NCI-H345 treated with DMSO at 0.1 percent for 48 hours (cell line): Measurements from ENCODE around the gene CCNL2.

ENCODE experiments used
- DNase-seq: peaks from one replicate; lab custom pipeline; 2025; ENCODE audit not compliant: unreplicated experiment; lab: John Stamatoyannopoulos, UW

CCNL2 gene

GRCh38 chr1:1357871-1358432 is 41.2 kb downstream of the CCNL2 start:
- DNase-seq, result no peak

GRCh38 chr1:1356796-1357401 is 42.2 kb downstream of the CCNL2 start:
- no peak for DNase-seq

DNA sequence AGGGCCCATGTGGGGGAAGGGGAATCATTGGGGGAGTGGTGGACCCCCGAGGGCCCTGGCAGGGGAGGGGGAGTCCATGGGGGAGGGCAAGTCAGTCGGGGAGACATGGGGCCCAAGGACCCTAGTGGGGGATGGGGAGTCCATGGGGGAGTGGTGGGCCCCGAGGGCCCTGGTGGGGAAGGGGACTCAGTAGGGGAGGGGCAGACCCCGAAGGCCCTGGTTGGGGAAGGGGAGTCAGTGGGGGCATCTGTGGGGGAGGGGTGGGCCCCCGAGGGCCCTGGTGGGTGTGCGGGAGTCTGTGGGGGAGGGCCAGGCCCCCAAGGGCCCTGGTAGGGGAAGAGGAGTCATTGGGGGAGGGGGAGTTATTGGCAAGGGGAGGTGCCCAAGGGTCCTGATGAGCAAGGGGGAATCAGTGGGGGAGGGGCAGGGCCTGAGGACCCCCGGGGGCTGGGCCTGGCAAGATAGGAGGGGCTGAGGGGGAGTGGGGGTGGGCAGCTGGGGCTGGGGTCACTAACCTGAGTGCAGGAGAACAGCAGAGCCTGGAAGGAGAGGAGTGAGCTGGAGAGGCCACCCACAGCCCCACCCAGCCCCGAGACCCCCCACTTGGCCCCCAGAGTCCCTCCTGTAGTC is 42.9 kb downstream of the CCNL2 start:
- DNase-seq, result no peak

GRCh38 chr1:1355416-1355815 is 43.7 kb downstream of the CCNL2 start:
- DNase-seq, result no peak

GRCh38 chr1:1354271-1355247 is 44.6 kb downstream of the CCNL2 start:
- no peak for DNase-seq

DNA sequence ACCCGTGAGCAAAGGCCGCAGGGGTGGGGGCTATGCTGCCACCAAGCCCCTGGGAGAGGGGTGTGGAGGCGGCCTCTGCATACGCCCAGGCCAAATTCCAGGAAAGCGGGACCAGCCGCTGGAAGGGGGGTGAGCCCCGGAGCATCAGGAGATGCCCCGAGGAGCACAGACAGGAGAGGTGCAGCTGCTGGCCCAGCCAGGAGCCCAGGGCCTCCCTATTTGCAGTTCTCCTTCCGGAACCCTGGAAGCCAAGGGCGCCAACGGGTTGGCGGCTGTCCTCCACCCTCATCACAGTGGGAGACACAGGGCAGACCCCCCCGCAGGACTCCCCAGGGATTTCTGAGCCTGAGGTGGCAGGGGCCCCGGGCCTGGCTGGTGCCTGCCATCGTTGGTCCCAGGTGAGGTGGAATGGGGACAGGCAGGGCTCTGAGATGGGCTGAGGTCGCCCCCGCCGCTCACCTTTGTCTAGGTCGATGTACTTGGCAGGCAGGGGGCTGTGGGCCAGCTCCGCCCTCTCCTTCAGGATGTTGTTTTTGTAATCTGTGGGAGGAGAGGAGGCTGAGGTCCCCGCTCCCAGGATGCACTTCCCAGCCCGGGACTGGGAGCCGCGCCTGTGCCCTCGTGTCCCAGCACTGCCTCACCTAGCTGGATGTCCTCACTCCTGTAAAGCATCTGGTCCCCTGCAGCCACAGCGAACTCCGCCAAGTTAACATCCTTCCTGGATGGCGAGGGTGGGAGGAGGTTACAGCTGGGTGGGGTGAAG is 45.6 kb downstream of the CCNL2 start:
- DNase-seq, result peak; percentile 30

DNA sequence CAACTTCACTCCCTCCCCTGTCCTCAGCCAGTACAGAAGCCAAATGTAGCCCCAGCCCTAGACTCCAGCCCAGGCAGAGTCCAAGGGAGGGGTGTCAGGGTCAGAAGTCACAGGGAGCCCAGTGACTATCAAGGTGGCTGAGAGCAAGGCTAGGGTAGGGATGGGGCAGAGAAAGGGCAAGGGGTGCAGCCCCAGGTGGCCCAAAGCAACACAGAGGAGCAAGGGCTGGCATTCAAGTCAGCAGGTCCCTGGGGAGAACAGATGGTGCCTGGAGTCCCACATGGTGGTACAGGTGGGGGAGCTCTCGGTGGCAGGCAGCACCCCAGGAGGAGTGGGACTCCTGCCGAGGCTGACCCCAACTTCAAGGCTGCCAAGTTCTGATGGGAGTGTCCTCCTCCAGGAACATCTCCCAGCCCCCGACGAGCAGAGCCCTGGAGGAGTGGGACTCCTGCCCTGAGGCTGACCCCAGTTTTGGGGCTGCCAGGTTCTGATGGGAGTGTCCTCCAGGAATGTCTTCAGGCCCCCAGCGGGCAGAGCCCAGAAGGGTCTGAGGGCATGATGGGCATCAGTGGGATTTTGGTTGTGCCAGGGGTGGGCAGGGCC is 46.2 kb downstream of the CCNL2 start:
- DNase-seq, result no peak

GRCh38 chr1:1351511-1352427 is 47.4 kb downstream of the CCNL2 start:
- DNase-seq, result no peak

GRCh38 chr1:1349256-1350012 is 49.7 kb downstream of the CCNL2 start, which contains the start of gene DVL1:
Gene DVL1 (minus strand): TSS chr1:1349418. CDS start chr1:1349065, 353 bp downstream.
- DNase-seq, result peak; percentile 33

GRCh38 chr1:1348420-1349255 is 50.5 kb downstream of the CCNL2 start:
- no peak for DNase-seq

- no peak for DNase-seq
Observed at GRCh38 chr1:1347663-1348419, 51.3 kb downstream of the CCNL2 start.

GRCh38 chr1:1347026-1347595 is 52.0 kb downstream of the CCNL2 start:
- no peak for DNase-seq

GRCh38 chr1:1346501-1346890 is 52.6 kb downstream of the CCNL2 start:
- no peak for DNase-seq

GRCh38 chr1:1345860-1346500 is 53.2 kb downstream of the CCNL2 start:
- no peak for DNase-seq

GRCh38 chr1:1345384-1345783 is 53.8 kb downstream of the CCNL2 start:
- no peak for DNase-seq
